HG03135 (cell line): ENCODE data around the gene TPRG1.
A peak's percentile ranks its signal among the peaks of the same experiment; 100 is the strongest.
"Not testable (repeated sequence)": the region's sequence is repeated elsewhere in the genome, so short reads cannot be mapped to it uniquely, and the experiment has no call there.

ENCODE experiments used
- ATAC-seq: cut with Tn5 transposase; IDR thresholded peaks from one replicate; pipeline ENCODE4 v1.9.1; 2021; ENCODE audit warnings: mild to moderate bottlenecking, moderate library complexity; ENCODE audit not compliant: unreplicated experiment

The TPRG1 gene

GRCh38 chr3:189307963-189308362, 136.2 kb downstream of the TPRG1 start:
- ATAC-seq, result no peak

GRCh38 chr3:189308608-189309007, 136.8 kb downstream of the TPRG1 start:
- no peak for ATAC-seq

GRCh38 chr3:189309400-189309975, 137.7 kb downstream of the TPRG1 start:
- no peak for ATAC-seq

- ATAC-seq, result no peak
These were observed 139.8 kb downstream of the TPRG1 start for GRCh38 chr3:189311521-189311920.

- ATAC-seq, result no peak
These were observed 141.1 kb downstream of the TPRG1 start for GRCh38 chr3:189312866-189313265.

GRCh38 chr3:189316296-189317019, 144.7 kb downstream of the TPRG1 start:
- no peak for ATAC-seq

GRCh38 chr3:189317911-189318310, 146.1 kb downstream of the TPRG1 start:
- no peak for ATAC-seq

GRCh38 chr3:189320511-189320910, 148.7 kb downstream of the TPRG1 start:
- ATAC-seq, result no peak

GRCh38 chr3:189322339-189322738, 150.6 kb downstream of the TPRG1 start:
- ATAC-seq, result no peak

GRCh38 chr3:189324538-189325138, 152.9 kb downstream of the TPRG1 start:
- ATAC-seq, result peak; percentile 100

- no peak for ATAC-seq
These were observed 153.7 kb downstream of the TPRG1 start for GRCh38 chr3:189325454-189325853.

GRCh38 chr3:189329630-189330029, 157.9 kb downstream of the TPRG1 start:
- ATAC-seq, result not testable (repeated sequence)

GRCh38 chr3:189330066-189330465, 158.3 kb downstream of the TPRG1 start:
- no peak for ATAC-seq

GRCh38 chr3:189331002-189331418, 159.2 kb downstream of the TPRG1 start:
- no peak for ATAC-seq

- ATAC-seq, result no peak
These were observed 162.5 kb downstream of the TPRG1 start for GRCh38 chr3:189334064-189334920.

GRCh38 chr3:189337673-189338091, 165.9 kb downstream of the TPRG1 start:
- no peak for ATAC-seq

- no peak for ATAC-seq
These were observed 166.6 kb downstream of the TPRG1 start for GRCh38 chr3:189338366-189338765.

GRCh38 chr3:189339996-189340395, 168.2 kb downstream of the TPRG1 start:
- no peak for ATAC-seq

GRCh38 chr3:189340680-189341460, 169.1 kb downstream of the TPRG1 start:
- ATAC-seq, result no peak

- no peak for ATAC-seq
These were observed 171.0 kb downstream of the TPRG1 start for GRCh38 chr3:189342811-189343210.

- ATAC-seq, result no peak
These were observed 173.2 kb downstream of the TPRG1 start for GRCh38 chr3:189344996-189345395.
